ENCODE results near the gene JCAD. TPM values are rescaled to one million over a fixed set of nuclear protein-coding genes. Genes with fewer than 3 reads are reported as not detected.
A peak's percentile ranks its signal among the peaks of the same experiment; 100 is the strongest.

The JCAD gene
- total RNA-seq, 1 experiment from 2014 or later, result 40.7 TPM

DNA sequence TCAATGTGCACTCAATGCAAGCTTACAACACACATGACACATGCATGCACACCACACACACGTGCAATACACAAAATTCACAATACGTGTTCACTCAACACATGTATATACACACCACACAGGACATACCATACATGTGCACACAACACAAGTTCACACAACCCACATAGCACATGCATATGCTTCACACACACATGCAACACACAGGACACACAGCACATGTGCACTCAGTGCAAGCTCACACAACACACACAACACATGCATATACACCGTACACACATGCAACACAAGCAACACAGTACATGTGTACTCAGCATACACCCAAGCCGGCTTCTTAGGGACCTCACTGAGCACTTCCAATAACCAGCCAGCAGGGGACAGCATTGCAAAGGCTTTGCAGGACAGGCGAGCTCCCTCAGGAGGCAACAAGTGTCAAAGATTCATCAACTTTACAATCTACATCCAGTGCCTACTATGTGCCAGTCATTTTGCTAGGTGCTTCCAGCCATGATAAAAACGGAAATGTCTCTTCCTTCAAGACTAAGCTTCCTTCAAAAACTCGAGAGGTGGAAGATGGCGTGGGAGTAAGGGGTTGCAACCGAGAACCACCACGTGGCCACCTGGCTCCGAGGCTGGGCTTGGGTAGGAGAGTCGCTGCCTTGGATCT is 61.1 kb downstream of the JCAD start:
- Histone ChIP-seq H3K4me3 (ENCODE audit: low read depth in 2 of 2, low read length in 2 of 2) (no peak overlapping the region), H3K9me3 (ENCODE audit: control insufficient read depth, insufficient read depth, low read depth, low read length) (no peaks in the 10 kb centered on the region), H3K4me1 (ENCODE audit: control insufficient read depth, insufficient read depth, low read length) (peaks cover 9% of the 10 kb centered on the region; the same call in 1 of the 2 replicates), H3K27me3 (ENCODE audit: control insufficient read depth, insufficient read depth, low read length) (no peaks in the 10 kb centered on the region), H3K36me3 (ENCODE audit: control insufficient read depth, insufficient read depth, low read length) (no peaks in the 10 kb centered on the region), H3K27ac (ENCODE audit: low read length) (no peak overlapping the region)
- in situ Hi-C loops (cut with HindIII; ENCODE audit: low pct_unique_long_range_greater_than_20kb, low sequenced_read_pairs), result no loop called here
- POLR2A ChIA-PET, result no interaction called here
- intact Hi-C loops (cut with micrococcal nuclease; ENCODE audit: unreplicated experiment), result no loop called here
- CTCF ChIA-PET, result interaction anchor here (0.8 to 0.9 kb wide), 2 partner anchors 188 to 361 kb away, joined by 4 read pairs; no protein-coding TSS in a partner anchor
- DNase-seq (ENCODE audit: low read depth, low spot score), result peak; percentile 80
- peak; percentile 82 for ATAC-seq
- BruUV-seq (replicated peaks), result no TSS peak
- TF ChIP-seq, protein P1, sequence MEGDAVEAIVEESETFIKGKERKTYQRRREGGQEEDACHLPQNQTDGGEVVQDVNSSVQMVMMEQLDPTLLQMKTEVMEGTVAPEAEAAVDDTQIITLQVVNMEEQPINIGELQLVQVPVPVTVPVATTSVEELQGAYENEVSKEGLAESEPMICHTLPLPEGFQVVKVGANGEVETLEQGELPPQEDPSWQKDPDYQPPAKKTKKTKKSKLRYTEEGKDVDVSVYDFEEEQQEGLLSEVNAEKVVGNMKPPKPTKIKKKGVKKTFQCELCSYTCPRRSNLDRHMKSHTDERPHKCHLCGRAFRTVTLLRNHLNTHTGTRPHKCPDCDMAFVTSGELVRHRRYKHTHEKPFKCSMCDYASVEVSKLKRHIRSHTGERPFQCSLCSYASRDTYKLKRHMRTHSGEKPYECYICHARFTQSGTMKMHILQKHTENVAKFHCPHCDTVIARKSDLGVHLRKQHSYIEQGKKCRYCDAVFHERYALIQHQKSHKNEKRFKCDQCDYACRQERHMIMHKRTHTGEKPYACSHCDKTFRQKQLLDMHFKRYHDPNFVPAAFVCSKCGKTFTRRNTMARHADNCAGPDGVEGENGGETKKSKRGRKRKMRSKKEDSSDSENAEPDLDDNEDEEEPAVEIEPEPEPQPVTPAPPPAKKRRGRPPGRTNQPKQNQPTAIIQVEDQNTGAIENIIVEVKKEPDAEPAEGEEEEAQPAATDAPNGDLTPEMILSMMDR (IDR thresholded peaks at IDR 0.05), result peak; percentile 97
- TF ChIP-seq SIN3A (IDR thresholded peaks at IDR 0.05; ENCODE audit: borderline replicate concordance, insufficient read depth, low read depth, low read length), result no peak

DNA sequence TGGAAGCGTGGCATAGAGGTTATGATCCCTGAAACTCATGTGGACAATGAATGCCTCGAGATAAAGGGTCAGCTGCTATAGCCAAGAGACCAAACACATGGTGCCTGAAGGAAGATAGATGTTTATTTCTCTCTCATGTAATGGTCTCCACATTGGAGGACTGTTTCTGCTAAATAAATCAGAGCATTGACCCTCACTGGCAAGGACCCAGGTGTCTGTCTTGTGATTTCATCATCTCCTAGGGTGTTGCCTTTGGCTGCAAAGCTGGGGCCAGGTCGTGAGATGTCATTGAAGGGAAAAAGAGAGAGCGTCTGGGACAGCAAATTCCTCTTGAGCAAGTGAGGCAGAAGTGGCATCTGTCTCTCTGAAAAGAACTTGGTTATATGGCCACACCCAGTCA is 64.6 kb downstream of the JCAD start:
- ATAC-seq (no peak), DNase-seq (ENCODE audit: low read depth, low spot score) (no peak)
- no peak for TF ChIP-seq SIN3A (IDR thresholded peaks at IDR 0.05; ENCODE audit: borderline replicate concordance, insufficient read depth, low read depth, low read length)
- TF ChIP-seq, protein P2, sequence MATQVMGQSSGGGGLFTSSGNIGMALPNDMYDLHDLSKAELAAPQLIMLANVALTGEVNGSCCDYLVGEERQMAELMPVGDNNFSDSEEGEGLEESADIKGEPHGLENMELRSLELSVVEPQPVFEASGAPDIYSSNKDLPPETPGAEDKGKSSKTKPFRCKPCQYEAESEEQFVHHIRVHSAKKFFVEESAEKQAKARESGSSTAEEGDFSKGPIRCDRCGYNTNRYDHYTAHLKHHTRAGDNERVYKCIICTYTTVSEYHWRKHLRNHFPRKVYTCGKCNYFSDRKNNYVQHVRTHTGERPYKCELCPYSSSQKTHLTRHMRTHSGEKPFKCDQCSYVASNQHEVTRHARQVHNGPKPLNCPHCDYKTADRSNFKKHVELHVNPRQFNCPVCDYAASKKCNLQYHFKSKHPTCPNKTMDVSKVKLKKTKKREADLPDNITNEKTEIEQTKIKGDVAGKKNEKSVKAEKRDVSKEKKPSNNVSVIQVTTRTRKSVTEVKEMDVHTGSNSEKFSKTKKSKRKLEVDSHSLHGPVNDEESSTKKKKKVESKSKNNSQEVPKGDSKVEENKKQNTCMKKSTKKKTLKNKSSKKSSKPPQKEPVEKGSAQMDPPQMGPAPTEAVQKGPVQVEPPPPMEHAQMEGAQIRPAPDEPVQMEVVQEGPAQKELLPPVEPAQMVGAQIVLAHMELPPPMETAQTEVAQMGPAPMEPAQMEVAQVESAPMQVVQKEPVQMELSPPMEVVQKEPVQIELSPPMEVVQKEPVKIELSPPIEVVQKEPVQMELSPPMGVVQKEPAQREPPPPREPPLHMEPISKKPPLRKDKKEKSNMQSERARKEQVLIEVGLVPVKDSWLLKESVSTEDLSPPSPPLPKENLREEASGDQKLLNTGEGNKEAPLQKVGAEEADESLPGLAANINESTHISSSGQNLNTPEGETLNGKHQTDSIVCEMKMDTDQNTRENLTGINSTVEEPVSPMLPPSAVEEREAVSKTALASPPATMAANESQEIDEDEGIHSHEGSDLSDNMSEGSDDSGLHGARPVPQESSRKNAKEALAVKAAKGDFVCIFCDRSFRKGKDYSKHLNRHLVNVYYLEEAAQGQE (IDR thresholded peaks at IDR 0.05; ENCODE audit: insufficient read depth in 1 of 2, low read depth in 2 of 2, low read length in 1 of 2), result no peak
- no peak for TF ChIP-seq POLR2AphosphoS5 (IDR thresholded peaks at IDR 0.05; ENCODE audit: low read depth, low read length)
- TF ChIP-seq TCF7L2 (IDR thresholded peaks at IDR 0.05; ENCODE audit: low read depth, low read length), result no peak
- TF ChIP-seq, protein P1 (IDR thresholded peaks at IDR 0.05), result no peak
- Histone ChIP-seq H3K27me3 (ENCODE audit: control insufficient read depth, insufficient read depth, low read length) (no peaks in the 10 kb centered on the region), H3K4me1 (ENCODE audit: control insufficient read depth, insufficient read depth, low read length) (no peaks in the 10 kb centered on the region), H3K27ac (ENCODE audit: low read length) (no peak overlapping the region; the same call in 1 of the 2 replicates), H3K9me3 (ENCODE audit: control insufficient read depth, insufficient read depth, low read depth, low read length) (no peaks in the 10 kb centered on the region), H3K4me3 (ENCODE audit: low read depth in 2 of 2, low read length in 2 of 2) (no peak overlapping the region), H3K36me3 (ENCODE audit: control insufficient read depth, insufficient read depth, low read length) (no peaks in the 10 kb centered on the region)
- intact Hi-C loops (cut with micrococcal nuclease; ENCODE audit: unreplicated experiment), result no loop called here
- no TSS peak for BruUV-seq (replicated peaks)
- in situ Hi-C loops (cut with HindIII; ENCODE audit: low pct_unique_long_range_greater_than_20kb, low sequenced_read_pairs), result no loop called here
- ChIA-PET CTCF (no interaction called here), POLR2A (no interaction called here)

All from Panc1 (cell line).